H9 (cell line): ENCODE results near the gene CYB5R3. TPM values are rescaled to one million over a fixed set of nuclear protein-coding genes. Genes with fewer than 3 reads are reported as not detected.

ENCODE experiments used
- DNase-seq: peaks from one replicate; pipeline ENCODE4 v3.0.0-alpha.2; 2017
- H2AFZ ChIP-seq: one replicate; pipeline ENCODE4 v1.6.1; 2013; ENCODE audit warnings: mild to moderate bottlenecking, low read length, control low read depth, moderate library complexity
- H2AK5ac ChIP-seq: 2 replicates; pipeline ENCODE4 v1.6.1; 2013; ENCODE audit warnings: low read length, control low read depth, mixed read lengths; ENCODE audit not compliant: insufficient read length
- H2BK120ac ChIP-seq: one replicate; pipeline ENCODE4 v1.6.1; 2013; ENCODE audit warnings: low read depth, mild to moderate bottlenecking, low read length, control low read depth, inconsistent platforms; ENCODE audit not compliant: poor library complexity, severe bottlenecking
- H2BK12ac ChIP-seq: 2 replicates; pipeline ENCODE4 v1.6.1; 2013; ENCODE audit warnings: low read length, control low read depth, mixed read lengths, low read depth; ENCODE audit not compliant: insufficient read length
- H2BK15ac ChIP-seq: 2 replicates; pipeline ENCODE4 v1.6.1; 2013; ENCODE audit warnings: low read depth, low read length, control low read depth
- H2BK20ac ChIP-seq: one replicate; pipeline ENCODE4 v1.6.1; 2013; ENCODE audit warnings: low read depth, mild to moderate bottlenecking, low read length, control low read depth, inconsistent platforms; ENCODE audit not compliant: poor library complexity, severe bottlenecking
- H2BK5ac ChIP-seq: 2 replicates; pipeline ENCODE4 v1.6.1; 2013; ENCODE audit warnings: low read length, control low read depth, mixed read lengths; ENCODE audit not compliant: insufficient read length
- H3K14ac ChIP-seq: 2 replicates; pipeline ENCODE4 v1.6.1; 2013; ENCODE audit warnings: low read length, control low read depth; ENCODE audit not compliant: insufficient read depth
- H3K18ac ChIP-seq: 2 replicates; pipeline ENCODE4 v1.6.1; 2013; ENCODE audit warnings: low read depth, mild to moderate bottlenecking, mixed read lengths, low read length, control low read depth; ENCODE audit not compliant: insufficient read length
- H3K23ac ChIP-seq: 2 replicates; pipeline ENCODE4 v1.6.1; 2013; ENCODE audit warnings: low read length, control low read depth, mixed read lengths, low read depth; ENCODE audit not compliant: insufficient read length
- H3K23me2 ChIP-seq: 2 replicates; pipeline ENCODE4 v1.6.1; 2013; ENCODE audit warnings: low read depth, mild to moderate bottlenecking, mixed read lengths, low read length, control low read depth; ENCODE audit not compliant: insufficient read length, poor library complexity, severe bottlenecking
- H3K27ac ChIP-seq: 2 replicates; pipeline ENCODE4 v1.5.1; 2013; ENCODE audit warnings: low read length, control low read depth, mixed read lengths, low read depth; ENCODE audit not compliant: insufficient read length
- H3K27me3 ChIP-seq: 2 replicates; pipeline ENCODE4 v1.6.1; 2013; ENCODE audit warnings: low read length, control low read depth, inconsistent platforms; ENCODE audit not compliant: insufficient read depth
- H3K4ac ChIP-seq: 2 replicates; pipeline ENCODE4 v1.6.1; 2013; ENCODE audit warnings: low read depth, mild to moderate bottlenecking, control low read depth, inconsistent platforms, low read length, moderate library complexity
- H3K4me1 ChIP-seq: 2 replicates; pipeline ENCODE4 v1.6.1; 2013; ENCODE audit warnings: low read length, control low read depth, inconsistent platforms; ENCODE audit not compliant: insufficient read depth
- H3K4me2 ChIP-seq: 2 replicates; pipeline ENCODE4 v1.6.1; 2013; ENCODE audit warnings: low read length, control low read depth, mixed read lengths; ENCODE audit not compliant: insufficient read length, insufficient read depth
- H3K56ac ChIP-seq: 2 replicates; pipeline ENCODE4 v1.6.1; 2013; ENCODE audit warnings: low read depth, mild to moderate bottlenecking, mixed read lengths, low read length, control low read depth; ENCODE audit not compliant: insufficient read length
- H3K79me1 ChIP-seq: 2 replicates; pipeline ENCODE4 v1.6.1; 2013; ENCODE audit warnings: low read depth, mild to moderate bottlenecking, moderate library complexity, low read length, control low read depth, inconsistent platforms; ENCODE audit not compliant: insufficient read depth, poor library complexity, severe bottlenecking
- H3K79me2 ChIP-seq: 2 replicates; pipeline ENCODE4 v1.6.1; 2013; ENCODE audit warnings: low read length, control low read depth, inconsistent platforms; ENCODE audit not compliant: insufficient read depth
- H3K9ac ChIP-seq: 2 replicates; pipeline ENCODE4 v1.6.1; 2013; ENCODE audit warnings: low read length, control low read depth, mixed read lengths; ENCODE audit not compliant: insufficient read length; ENCODE audit errors: extremely low read depth
- H3K9me3 ChIP-seq: one replicate; pipeline ENCODE4 v1.6.1; 2013; ENCODE audit warnings: low read depth, low read length, inconsistent platforms; ENCODE audit not compliant: control insufficient read depth
- H3T11ph ChIP-seq: one replicate; pipeline ENCODE4 v1.6.1; 2013; ENCODE audit warnings: mild to moderate bottlenecking, low read length, control low read depth, inconsistent platforms
- H4K20me1 ChIP-seq: one replicate; pipeline ENCODE4 v1.6.1; 2013; ENCODE audit not compliant: control insufficient read depth, insufficient read length, insufficient read depth
- H4K5ac ChIP-seq: 2 replicates; pipeline ENCODE4 v1.6.1; 2013; ENCODE audit warnings: low read depth, mild to moderate bottlenecking, mixed read lengths, low read length, control low read depth; ENCODE audit not compliant: insufficient read length
- H4K8ac ChIP-seq: replicated peaks from 2 replicates; pipeline ENCODE4 v1.6.1; 2013; ENCODE audit warnings: low read length, control low read depth, mixed read lengths, low read depth; ENCODE audit not compliant: insufficient read length
- H4K91ac ChIP-seq: 2 replicates; pipeline ENCODE4 v1.6.1; 2013; ENCODE audit warnings: low read depth, mild to moderate bottlenecking, moderate library complexity, mixed read lengths, low read length, control low read depth; ENCODE audit not compliant: insufficient read length
- H3K27ac Mint-ChIP-seq, 3 experiments: 2 replicates in 2 of 3; 3 replicates in 1 of 3; pipeline ENCODE4 v1.8.0; 2020 to 2021; ENCODE audit warnings: mixed read lengths in 3 of 3, mild to moderate bottlenecking in 1 of 3, moderate library complexity in 1 of 3
- H3K27me3 Mint-ChIP-seq: 2 replicates; pipeline ENCODE4 v1.8.0; 2021; ENCODE audit warnings: low read depth, mild to moderate bottlenecking, moderate library complexity, mixed read lengths
- H3K36me3 Mint-ChIP-seq, 3 experiments: 2 replicates in 2 of 3; 3 replicates in 1 of 3; pipeline ENCODE4 v1.8.0; 2020 to 2021; ENCODE audit warnings: low read depth in 3 of 3, mixed read lengths in 3 of 3; ENCODE audit not compliant: insufficient read depth in 1 of 3
- H3K4me1 Mint-ChIP-seq, 2 experiments: 2 replicates each; pipeline ENCODE4 v1.8.0; 2020; ENCODE audit warnings: mixed read lengths in 2 of 2
- H3K4me3 Mint-ChIP-seq, 2 experiments: 2 replicates in 1 of 2; 3 replicates in 1 of 2; pipeline ENCODE4 v1.8.0; 2020 to 2021; ENCODE audit warnings: mild to moderate bottlenecking in 2 of 2, mixed read lengths in 2 of 2, moderate library complexity in 1 of 2
- H3K9me3 Mint-ChIP-seq, 2 experiments: 2 replicates in 1 of 2; 3 replicates in 1 of 2; pipeline ENCODE4 v1.8.0; 2020; ENCODE audit warnings: mild to moderate bottlenecking in 2 of 2, mixed read lengths in 2 of 2, moderate library complexity in 1 of 2
- WGBS: extraction: QIAGEN DNeasy Blood & Tissue Kit; methylation state at CpG from one replicate; pipeline ENCODE4 v1.1.7; 2013; ENCODE audit warnings: missing lambda C conversion rate, low lambda C conversion rate, mixed read lengths; ENCODE audit not compliant: insufficient read length; ENCODE audit errors: extremely low coverage; 5-methylcytosine and 5-hydroxymethylcytosine counted together
- total RNA-seq: library from RNA; stranded (reverse); gene quantifications from 2 replicates; pipeline ENCODE4 v1.2.1, GENCODE V29; 2021
- TF ChIP-seq, protein P1 (sequence below): fragments of 200-600 bp; sonication (generic); conservative IDR thresholded peaks from 3 replicates; pipeline ENCODE4 v1.8.0; 2021; ENCODE audit warnings: antibody characterized with exemption, mild to moderate bottlenecking

CYB5R3 gene
- total RNA-seq, 1 experiment from 2014 or later, result 97.4 TPM

DNA sequence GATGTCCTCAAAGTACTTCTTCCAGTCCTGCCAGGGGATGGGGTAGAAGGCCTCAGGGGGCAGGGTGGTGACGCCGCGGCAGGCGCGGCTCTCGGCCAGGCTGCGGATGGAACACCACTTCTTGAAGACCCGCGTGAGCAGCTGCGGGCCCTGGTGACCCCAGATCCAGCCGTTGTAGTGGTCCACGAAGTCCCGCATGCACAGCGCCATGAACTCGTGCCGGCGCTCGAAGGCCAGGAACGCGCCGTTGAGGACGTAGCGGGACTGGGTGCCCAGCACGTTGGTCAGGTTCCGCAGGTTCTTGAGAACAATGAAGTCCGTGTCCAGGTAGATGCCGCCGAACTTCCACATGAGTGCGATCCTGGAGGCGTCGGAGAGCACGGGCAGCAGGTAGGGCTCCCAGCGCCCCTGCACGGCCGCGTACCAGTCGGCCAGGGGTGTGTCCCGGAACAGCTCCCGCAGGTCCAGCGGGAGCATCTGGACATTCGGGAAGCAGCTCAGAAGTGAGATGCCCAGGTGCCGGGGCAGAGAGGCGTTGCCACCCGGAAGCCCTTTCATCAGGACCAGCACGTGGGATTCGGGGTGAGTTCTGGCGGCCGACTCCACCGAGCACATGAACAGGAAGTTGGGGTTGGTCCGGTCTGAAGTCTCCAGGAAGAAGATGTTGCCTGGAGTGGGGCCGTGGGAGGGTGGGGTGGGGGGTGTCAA, 44.0 kb upstream of the CYB5R3 start:
- Histone ChIP-seq H3T11ph (no peak overlapping the region), H2BK120ac (no peak overlapping the region), H4K20me1 (no peaks in the 10 kb centered on the region), H3K4me2 (no peak overlapping the region), H2AFZ (no peak overlapping the region), H3K56ac (no peak overlapping the region), H3K9ac (no peak overlapping the region), H3K79me2 (no peaks in the 10 kb centered on the region), H3K23me2 (no peaks in the 10 kb centered on the region), H3K23ac (no peak overlapping the region), H4K91ac (no peak overlapping the region), H3K18ac (no peak overlapping the region), H2BK15ac (no peak overlapping the region), H2BK5ac (no peak overlapping the region), H3K14ac (no peak overlapping the region; the same call in 1 of the 2 replicates), H2BK12ac (no peak overlapping the region), H3K9me3 (no peaks in the 10 kb centered on the region), H3K27ac (no peak overlapping the region), H2AK5ac (no peak overlapping the region), H2BK20ac (no peak overlapping the region), H3K4ac (no peak overlapping the region), H4K8ac (no peak overlapping the region), H3K79me1 (no peaks in the 10 kb centered on the region), H3K27me3 (no peaks in the 10 kb centered on the region), H4K5ac (no peak overlapping the region), H3K4me1 (peaks cover under 1% of the 10 kb centered on the region; the same call in 1 of the 2 replicates)
- TF ChIP-seq, protein P1, sequence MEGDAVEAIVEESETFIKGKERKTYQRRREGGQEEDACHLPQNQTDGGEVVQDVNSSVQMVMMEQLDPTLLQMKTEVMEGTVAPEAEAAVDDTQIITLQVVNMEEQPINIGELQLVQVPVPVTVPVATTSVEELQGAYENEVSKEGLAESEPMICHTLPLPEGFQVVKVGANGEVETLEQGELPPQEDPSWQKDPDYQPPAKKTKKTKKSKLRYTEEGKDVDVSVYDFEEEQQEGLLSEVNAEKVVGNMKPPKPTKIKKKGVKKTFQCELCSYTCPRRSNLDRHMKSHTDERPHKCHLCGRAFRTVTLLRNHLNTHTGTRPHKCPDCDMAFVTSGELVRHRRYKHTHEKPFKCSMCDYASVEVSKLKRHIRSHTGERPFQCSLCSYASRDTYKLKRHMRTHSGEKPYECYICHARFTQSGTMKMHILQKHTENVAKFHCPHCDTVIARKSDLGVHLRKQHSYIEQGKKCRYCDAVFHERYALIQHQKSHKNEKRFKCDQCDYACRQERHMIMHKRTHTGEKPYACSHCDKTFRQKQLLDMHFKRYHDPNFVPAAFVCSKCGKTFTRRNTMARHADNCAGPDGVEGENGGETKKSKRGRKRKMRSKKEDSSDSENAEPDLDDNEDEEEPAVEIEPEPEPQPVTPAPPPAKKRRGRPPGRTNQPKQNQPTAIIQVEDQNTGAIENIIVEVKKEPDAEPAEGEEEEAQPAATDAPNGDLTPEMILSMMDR, result no peak
- no peak for DNase-seq
- no CpG with 5 or more reads among the region's 51 CpGs for WGBS
- Mint-ChIP-seq H3K4me3 (no peak overlapping the region), H3K4me1 (peaks cover 9 to 17% of the 10 kb centered on the region in 2 experiments), H3K9me3 (no peaks in the 10 kb centered on the region), H3K27ac (no peak overlapping the region), H3K36me3 (no peaks in the 10 kb centered on the region; a peak in 1 of 7 replicates), H3K27me3 (no peaks in the 10 kb centered on the region)
